ENCODE data around the gene ATRNL1.
A peak's percentile ranks its signal among the peaks of the same experiment; 100 is the strongest.

The ATRNL1 gene

GRCh38 chr10:115136616-115137015, 43.5 kb downstream of the ATRNL1 start:
- no peak for DNase-seq (ENCODE audit: low read depth)
- H3K4me3 ChIP-seq (ENCODE audit: low read length): no peak overlapping the region
- no peak for TF ChIP-seq CTCF (conservative IDR thresholded peaks at IDR 0.05; ENCODE audit: low read length)

- DNase-seq (ENCODE audit: low read depth): peak; percentile 5
- no peak overlapping the region for H3K4me3 ChIP-seq (ENCODE audit: low read length)
- TF ChIP-seq CTCF (conservative IDR thresholded peaks at IDR 0.05; ENCODE audit: low read length): peak; percentile 43
Observed at GRCh38 chr10:115141254-115141653, 48.1 kb downstream of the ATRNL1 start.

GRCh38 chr10:115157357-115157756, 64.2 kb downstream of the ATRNL1 start:
- TF ChIP-seq CTCF (conservative IDR thresholded peaks at IDR 0.05; ENCODE audit: low read length): no peak
- no peak for DNase-seq (ENCODE audit: low read depth)
- no peak overlapping the region for H3K4me3 ChIP-seq (ENCODE audit: low read length)

- H3K4me3 ChIP-seq (ENCODE audit: low read length): no peak overlapping the region
- no peak for TF ChIP-seq CTCF (conservative IDR thresholded peaks at IDR 0.05; ENCODE audit: low read length)
- DNase-seq (ENCODE audit: low read depth): no peak
Observed at GRCh38 chr10:115163129-115163528, 70.0 kb downstream of the ATRNL1 start.

GRCh38 chr10:115164220-115164619, 71.1 kb downstream of the ATRNL1 start:
- no peak overlapping the region for H3K4me3 ChIP-seq (ENCODE audit: low read length)
- no peak for TF ChIP-seq CTCF (conservative IDR thresholded peaks at IDR 0.05; ENCODE audit: low read length)
- no peak for DNase-seq (ENCODE audit: low read depth)

- DNase-seq (ENCODE audit: low read depth): no peak
Observed at GRCh38 chr10:115167751-115168150, 74.6 kb downstream of the ATRNL1 start.

More at GRCh38 chr10:115167751-115168150, 74.6 kb downstream of the ATRNL1 start:
- TF ChIP-seq CTCF (conservative IDR thresholded peaks at IDR 0.05; ENCODE audit: low read length): no peak
- H3K4me3 ChIP-seq (ENCODE audit: low read length): no peak overlapping the region

All from AG10803 (cell line).